Measurements from ENCODE around the gene FOXP4.

FOXP4 gene

GRCh38 chr6:41547799-41548097 lies 1.6 kb downstream of the FOXP4 start:
- DNase-seq (ENCODE audit: low read depth) = no peak

- no peak for DNase-seq (ENCODE audit: low read depth)
Measured at GRCh38 chr6:41548098-41548840, 2.1 kb downstream of the FOXP4 start.

DNA sequence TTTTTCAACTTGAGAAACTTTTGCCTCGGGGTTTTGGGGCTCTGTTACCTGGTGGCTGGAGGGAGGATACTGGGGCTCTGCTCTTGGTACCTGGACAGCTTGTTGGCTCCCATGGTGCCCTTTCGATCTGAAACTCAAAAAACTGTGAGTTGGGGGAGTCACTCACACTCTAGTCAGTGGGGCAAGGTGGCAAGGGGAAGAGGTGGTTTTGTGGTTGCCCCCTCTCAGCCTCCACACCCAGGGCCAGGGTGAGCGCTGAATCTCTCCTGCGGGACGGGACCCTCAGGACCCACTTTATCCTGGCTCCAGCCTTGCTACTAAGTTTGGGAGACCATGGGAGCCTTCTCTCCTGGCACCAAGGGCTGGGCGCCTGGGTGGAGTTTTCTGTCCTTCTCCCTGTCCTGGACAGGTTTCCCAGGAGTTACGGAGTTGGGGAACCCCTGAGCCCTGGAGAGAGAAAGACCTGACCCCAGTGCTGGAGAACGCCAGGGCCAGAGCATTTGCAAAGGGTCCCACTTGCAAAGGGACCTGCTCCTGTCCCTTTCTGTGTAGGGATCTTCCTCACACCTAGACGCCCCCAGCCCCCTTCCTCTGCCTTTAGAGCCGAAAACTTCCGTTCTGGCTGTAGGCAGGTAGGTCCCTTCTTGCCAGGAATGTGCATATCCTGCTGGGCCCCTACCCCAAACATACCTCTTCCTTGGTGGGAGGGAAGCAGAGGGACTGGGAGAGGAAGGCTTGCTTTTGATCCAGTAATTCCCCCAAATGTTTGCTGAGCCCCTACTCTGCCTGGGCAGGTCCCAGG lies 2.9 kb downstream of the FOXP4 start:
- DNase-seq (ENCODE audit: low read depth) = no peak

GRCh38 chr6:41549673-41550072 lies 3.5 kb downstream of the FOXP4 start:
- no peak for DNase-seq (ENCODE audit: low read depth)

DNA sequence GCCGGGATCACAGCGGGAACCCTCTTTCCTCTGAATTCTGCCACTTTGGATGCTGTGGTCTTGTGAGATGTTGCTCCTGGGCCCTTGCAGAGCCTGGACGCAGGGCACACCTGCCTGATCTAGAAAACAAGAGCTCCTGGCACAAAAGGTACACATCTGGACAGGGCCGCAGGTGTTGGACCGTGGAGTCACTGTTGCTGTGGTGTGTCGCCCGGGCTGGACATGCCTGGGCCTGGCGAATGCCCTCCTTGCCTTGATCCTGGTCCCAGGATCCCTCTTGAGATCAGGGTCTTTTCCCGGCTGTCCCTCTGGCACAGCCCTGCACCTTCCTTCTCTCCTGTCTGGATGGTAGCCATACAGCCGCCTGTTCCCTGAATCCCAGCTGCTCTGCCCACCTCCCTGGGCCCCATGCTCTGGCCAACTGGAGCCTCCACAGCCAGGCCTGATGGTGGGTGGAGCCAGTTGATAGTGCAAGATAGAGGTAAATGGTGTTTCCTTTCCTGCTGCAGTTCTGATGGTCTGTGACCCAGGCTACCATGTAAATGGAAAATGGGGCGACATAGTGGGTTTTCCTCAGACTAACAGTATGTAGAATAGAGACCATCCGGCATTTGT lies 5.0 kb downstream of the FOXP4 start:
- DNase-seq (ENCODE audit: low read depth) = no peak

DNA sequence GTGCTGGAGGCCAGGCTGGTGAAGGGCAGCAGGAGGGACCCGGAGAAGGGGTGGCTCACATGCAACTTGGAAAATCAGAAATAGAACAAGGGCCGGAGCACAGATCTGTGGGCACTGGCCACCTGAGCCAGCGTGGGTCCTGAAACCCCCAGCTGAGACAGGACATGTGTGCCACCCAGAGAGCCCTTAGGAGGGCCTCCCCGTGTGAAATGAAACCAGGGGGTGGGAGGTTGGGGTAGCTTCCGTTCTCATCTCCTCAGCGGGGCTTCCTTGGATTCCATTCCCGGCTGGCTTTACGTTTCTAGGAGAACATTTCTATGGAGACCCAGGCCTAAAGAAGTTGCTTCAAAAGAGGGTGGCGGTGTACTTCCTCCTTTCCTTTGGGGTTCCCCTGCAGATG lies 5.7 kb downstream of the FOXP4 start:
- DNase-seq (ENCODE audit: low read depth) = no peak

DNA sequence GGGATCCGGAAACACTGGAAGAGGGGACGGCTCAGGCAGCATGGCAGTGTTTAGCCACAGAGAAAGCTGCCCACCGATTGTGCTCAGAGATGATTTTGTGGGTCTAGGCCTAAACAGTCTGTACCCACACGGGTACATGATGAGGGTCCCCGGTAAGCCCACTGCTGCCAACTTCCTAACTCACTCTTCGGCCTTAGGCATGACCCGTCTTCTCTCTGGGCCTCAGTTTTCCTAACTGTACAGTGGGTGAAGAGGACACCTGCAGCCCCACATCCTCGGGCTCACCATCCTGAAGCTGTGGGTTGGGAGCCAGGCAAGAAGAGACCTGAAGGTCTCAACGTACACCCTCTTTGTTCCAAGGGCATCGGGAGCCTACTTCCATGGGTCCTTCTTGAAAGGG lies 6.5 kb downstream of the FOXP4 start:
- DNase-seq (ENCODE audit: low read depth) = no peak

DNA sequence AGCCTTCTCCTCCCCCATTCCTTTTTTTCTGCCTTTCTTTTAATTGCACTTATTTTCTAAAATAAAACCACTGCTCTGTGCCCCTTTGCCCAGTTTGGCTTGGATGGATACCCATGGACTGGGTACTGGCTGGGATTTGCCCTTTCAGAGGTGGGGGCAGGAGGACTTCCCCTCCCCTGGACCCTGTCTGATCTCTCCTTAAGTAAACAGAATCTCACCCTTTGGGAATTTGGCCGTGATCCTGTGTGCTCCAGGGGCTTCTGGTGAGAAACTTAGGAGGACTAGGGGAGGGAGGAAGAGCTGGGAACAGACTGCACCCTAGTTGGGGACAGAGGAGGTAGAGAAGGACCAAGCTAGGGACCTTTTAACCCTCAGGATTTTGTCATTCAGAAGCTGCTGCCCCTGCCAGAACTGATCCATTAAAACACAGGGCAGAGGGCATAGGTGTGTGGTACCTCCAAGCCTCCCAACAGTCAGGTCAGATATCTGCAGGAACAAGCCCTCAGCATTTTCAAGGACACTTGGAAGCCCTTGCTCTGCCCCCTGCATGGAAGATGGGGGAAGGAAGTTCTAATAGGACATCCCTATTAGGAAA lies 7.3 kb downstream of the FOXP4 start:
- no peak for DNase-seq (ENCODE audit: low read depth)

DNA sequence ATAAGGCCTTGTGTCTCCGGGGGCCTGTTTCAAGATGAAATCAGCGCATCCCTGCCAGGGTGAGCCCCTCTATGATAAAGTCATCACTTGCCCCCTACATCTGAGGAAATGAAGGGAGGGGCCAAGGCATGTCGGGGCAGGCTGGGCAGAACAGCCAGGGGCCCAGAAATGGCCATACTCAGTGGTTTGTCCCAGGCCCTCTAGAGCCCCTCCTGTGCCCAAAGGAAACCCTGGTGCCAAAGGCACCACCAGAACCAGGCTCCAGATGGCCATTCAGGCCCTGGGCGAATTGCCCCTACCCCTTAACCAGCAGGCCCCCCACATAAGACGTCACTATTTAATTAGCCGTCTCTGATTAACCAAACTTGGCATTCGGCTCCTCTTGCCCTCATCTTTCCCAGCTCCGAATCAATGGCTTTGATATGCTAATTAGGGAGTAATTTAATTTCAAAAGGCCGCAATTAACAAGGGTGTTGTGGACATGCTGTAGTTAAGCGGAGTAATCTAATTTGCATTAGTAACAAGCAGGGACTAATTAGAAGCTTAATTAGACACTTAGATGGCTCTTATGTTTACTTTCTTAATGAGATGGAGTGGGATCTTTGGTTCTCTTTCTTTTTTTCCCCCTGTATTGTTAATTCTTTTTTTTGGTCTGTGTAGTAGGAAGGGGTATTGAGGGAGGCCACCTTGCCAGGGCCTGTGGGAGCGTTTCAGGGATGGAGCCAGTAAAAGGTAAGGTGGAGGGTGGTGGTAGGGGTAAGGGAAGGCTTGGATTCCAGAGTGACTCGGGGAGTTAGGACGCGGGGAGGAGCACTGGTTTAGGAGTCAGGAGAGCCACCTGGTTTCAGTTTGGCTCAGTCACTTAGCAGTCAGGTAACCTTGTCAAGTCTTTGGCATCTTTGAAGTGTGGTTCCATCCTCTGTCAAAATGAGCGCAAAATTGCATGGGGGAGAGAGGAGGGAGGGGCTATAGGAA lies 9.4 kb downstream of the FOXP4 start:
- DNase-seq (ENCODE audit: low read depth) = no peak

DNA sequence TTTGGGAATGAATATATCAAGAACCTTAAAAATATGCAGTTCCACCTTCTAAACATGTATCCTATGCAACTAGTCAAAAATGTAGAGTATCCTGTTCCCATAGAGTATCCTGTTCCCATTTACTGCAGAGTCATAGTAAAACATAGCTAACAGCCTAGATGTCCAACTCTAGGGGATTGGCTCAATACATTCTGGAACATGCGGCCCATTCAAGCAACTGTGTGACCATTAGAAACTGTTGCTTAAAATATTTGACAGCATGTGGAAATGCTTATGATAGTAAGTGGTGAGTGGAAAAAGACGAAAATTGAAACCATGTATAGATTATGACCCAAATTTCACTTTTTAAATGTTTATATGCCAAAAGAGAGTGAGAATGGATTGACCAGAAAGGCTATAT lies 11.2 kb downstream of the FOXP4 start:
- DNase-seq (ENCODE audit: low read depth) = no peak

- no peak for DNase-seq (ENCODE audit: low read depth)
Measured at GRCh38 chr6:41558033-41558807, 12.0 kb downstream of the FOXP4 start.

- DNase-seq (ENCODE audit: low read depth) = no peak
Measured at GRCh38 chr6:41559655-41560427, 13.7 kb downstream of the FOXP4 start.

DNA sequence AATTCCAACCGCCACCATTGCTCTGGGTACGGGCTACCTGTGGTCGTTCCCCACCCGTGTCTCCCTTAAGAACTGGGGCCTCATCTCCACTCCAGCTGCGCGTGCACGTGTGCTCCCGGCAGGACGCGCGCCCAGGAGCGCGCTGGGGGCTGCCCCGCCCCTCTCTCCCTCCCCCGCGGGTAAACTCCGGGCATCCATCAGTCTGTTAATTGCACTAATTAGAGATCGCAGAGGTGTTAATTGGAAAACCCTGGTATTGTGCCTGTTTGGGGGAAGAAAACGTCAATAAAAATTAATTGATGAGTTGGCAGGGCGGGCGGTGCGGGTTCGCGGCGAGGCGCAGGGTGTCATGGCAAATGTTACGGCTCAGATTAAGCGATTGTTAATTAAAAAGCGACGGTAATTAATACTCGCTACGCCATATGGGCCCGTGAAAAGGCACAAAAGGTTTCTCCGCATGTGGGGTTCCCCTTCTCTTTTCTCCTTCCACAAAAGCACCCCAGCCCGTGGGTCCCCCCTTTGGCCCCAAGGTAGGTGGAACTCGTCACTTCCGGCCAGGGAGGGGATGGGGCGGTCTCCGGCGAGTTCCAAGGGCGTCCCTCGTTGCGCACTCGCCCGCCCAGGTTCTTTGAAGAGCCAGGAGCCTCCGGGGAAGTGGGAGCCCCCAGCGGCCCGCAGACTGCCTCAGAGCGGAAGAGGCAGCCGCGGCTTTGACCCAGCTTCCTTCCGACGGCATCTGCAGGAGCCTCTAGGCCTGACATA lies 14.4 kb downstream of the FOXP4 start:
- DNase-seq (ENCODE audit: low read depth) = no peak

- DNase-seq (ENCODE audit: low read depth) = no peak
Measured at GRCh38 chr6:41561416-41561815, 15.2 kb downstream of the FOXP4 start.

- DNase-seq (ENCODE audit: low read depth) = no peak
Measured at GRCh38 chr6:41561931-41562911, 16.0 kb downstream of the FOXP4 start.

DNA sequence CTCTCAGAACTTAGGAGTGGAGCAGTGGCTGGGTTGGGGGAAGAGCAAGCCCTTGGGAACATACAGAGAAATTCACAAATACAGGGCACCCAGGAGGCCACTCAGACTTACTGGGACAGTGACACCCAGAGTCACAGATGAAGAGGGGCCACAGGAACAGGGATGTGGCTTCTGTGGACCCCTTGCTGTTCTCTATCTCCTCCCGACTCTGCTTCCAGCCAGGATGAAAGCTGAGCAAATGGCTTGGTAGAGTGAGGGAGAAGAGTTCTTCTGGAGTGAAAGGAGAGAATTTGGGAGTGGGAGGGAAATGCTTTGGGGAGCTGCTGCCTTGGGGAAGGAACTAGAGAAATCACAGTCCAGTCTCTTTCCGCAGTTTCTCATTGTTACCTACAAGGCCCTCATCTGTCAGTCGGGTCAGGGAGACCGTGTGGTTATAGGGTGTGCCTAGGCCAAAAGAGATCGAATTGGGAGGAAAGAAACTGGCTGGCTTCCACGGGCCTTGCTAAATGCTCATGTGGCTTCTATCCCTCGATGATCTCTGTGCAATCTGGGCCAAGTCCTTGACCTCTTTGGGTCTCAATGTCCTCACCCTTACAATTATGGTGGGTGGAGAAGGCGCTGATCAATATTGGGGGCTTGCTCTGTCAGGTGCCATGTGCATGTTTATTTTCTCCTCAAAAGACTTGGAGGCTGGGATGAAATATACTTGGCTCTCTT lies 17.0 kb downstream of the FOXP4 start:
- DNase-seq (ENCODE audit: low read depth) = no peak

DNA sequence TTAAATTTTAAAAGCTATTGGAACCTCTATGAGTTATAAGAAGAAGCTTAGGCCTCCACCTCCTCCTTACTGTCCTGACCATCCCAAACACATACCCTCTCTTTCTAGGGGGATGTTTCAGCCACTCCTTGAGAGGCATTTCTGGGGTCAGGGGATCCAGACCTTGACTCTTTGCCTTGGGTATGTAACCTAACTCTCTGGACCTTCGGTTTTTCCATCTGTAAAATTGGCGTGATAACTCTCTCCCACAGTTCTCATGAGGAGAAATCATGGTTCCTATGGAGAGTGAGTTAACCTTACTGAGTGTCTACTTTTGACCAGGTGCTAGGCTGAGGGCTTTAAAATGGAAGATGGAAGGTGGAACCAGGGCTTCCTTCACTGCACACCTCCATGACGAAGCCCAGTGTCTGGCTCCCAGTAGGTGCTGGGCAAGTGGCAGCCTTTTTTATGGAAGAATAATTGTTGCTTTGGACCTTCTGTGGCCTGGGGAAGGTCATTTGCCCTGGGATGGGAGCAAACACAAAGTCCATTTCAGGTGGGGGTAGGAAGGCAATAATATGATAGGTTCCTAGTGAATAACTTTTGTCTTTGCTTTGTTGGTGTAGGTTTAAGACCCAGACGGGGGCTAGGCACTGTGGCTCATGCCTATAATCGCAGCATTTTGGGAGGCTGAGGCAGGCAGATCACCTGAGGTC lies 18.4 kb downstream of the FOXP4 start:
- no peak for DNase-seq (ENCODE audit: low read depth)
